ENCODE results near the gene TEX10.

The TEX10 gene

DNA sequence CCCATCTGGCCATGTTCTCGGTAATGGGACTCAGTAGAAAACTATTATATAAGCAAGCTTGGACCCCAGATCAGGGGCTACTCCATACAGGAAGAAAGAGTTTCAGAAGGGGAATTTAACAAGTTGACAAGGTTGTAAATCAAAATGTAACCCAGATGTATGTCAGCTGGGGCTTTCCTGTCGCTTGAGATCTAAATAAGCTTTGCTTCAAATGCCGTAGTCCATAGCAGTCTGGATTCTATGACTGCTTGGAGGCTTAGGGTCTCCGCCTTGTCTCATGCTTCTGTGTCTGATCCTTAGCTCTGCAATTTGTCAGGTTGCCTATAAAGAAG lies 70.4 kb downstream of the TEX10 start:
- no peak for DNase-seq

DNA sequence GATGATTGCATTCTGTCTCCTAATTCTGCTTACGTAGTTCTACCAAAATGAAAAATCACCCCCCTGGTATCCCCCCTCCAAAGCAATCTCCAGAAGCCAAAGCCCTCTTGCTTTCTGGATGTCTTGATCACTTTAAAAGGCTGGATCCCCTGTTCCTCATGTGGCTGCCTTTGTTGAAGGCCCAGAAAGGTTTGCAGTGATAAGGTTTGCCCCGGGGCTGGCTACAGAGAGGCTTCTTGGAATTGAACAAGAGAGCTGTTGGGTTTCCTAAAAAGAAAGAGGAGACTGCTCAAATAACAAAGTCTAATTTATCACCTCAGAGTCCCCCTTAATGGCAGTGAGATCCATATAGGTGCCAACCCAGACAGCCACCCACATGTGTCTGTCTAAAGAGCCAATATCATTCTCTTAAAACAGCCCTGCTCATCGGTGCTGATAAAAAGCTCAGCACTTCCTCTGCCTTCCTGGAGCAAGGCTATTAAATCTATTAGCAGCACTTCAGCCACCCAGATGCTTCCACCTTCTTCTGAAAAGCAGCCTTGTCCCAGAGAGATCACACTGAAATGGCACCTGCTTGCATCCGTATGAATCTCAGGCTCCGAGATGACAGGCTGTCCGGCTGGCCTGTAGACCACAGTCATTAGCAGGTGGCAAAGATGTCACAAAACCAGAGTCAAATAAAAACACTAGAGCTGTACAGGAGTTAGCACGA lies 70.9 kb downstream of the TEX10 start:
- no peak for DNase-seq

DNA sequence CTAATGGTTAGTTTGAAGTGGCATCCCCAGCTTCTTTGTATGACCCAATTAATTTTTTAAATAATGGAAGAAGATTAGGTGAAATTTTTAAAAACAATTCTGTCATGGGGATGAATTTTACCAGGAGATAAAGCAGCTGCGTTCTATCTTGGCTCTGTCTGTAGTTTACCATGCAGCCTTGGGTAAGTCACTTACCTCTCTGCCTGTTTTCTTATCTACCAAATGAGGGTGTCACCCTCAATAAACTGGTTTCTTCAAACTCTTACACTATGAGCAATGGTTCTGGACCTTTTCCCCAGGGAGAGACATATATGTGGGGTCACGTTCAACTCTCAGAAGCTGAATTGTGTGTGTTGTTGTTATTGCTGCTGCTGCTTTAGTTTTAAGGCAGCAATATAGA lies 71.7 kb downstream of the TEX10 start:
- DNase-seq: no peak

DNA sequence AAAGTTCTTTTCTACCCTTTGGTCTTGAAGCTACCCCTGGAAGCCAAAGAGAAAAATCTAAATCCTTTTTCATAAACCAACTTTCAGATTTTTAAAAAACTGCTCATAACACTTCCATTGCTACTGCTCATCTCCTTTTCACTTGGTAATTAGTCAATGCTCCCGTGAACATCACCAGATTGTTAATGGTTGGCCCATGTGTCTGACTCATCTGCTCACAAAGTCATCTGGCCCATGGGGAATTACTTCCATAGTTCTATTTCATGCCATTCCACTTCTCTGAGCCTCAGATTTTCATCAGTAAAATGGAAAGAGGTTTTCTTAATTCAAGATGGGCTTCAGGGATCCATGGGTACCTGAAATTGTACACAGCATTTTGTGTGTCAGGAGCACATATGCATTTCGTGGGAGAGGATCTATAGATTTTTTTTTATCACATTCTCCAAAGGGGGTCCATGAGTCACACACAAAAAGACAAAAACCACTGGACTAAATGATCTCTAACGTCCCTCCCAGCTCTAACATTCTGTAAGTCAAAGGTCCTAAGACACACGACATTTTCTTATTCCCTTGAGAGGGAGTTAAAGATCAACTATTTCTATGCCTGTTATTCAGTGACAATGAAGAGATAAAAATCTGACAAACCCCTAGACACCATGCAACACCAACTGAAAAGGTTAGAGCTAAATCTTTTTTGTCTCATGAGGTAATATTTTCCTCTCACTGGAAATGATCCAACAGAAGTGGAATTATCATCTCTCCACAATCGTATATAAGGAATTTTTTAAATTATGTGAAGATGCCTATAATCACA lies 75.4 kb downstream of the TEX10 start:
- peak; percentile 73 for DNase-seq

DNA sequence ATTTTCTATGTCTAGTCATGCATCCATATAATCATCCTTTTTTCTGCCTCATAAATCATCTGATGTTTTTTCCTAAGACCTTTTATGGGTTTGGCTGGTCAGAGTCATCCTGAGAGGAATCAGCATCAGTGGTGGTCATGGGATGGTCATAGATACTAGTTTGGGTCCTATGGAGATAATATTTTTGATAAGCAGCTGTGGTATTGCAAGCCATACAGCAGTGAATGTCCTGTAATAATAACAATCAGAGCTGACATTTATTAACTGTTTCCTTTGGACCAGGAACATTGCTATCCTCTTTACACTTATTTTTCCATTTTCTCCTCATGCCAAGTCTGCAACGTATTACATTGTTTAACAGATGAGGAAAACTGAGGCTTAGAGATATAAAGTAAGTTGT lies 83.1 kb downstream of the TEX10 start:
- no peak for DNase-seq

DNA sequence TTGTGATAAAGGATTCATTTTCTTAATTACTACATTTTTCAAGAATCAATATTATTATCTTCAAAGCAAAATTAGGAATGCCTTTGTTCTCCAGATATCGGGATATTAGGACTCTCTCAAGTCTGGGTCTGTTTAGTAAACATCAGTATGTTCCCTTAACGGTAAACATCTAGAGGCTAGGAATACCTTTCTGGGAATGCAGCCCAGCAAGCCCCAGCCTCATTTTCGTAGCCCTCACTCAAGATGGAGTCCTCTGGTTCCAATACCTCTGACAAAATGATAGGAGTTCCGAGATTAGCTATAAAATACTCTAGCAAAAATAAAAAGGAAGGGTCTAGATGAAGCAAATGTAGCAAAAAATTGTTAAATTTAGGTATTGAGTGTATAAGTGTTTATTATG lies 84.5 kb downstream of the TEX10 start:
- no peak for DNase-seq

DNA sequence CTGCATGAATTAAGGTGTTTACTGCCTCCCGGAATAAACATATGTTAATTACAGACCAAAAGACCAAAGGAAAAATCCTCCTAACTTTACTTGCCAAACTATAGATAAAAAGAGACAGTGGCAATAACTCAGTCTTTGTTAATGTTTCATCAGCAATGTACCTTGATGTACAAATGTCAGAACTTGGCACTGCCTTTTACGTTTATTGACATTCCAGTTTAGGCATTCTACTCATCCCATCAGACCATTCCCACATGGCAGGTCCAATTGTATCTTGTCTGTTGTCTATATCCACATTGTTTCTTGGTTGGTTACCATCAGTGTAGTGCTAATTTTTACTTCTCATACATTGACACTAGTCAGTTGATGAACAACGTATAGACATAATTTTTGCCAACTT lies 85.5 kb downstream of the TEX10 start:
- DNase-seq: no peak

All from HCEC 1CT (cell line).